BE2C (cell line): ENCODE data around the gene QRICH1.

Experiments
- DNase-seq: peaks from one replicate; pipeline ENCODE4 v3.0.0-alpha.2; 2020
- H3K27me3 ChIP-seq: fragments of 250-450 bp; sonication (Bioruptor Pico); 2 replicates; pipeline ENCODE4 v1.5.1; 2020; ENCODE audit warnings: mild to moderate bottlenecking
- H3K36me3 ChIP-seq: fragments of 250-450 bp; sonication (Bioruptor Pico); 2 replicates; pipeline ENCODE4 v1.5.1; 2020; ENCODE audit warnings: mild to moderate bottlenecking
- H3K4me1 ChIP-seq: fragments of 250-450 bp; sonication (Bioruptor Pico); 2 replicates; pipeline ENCODE4 v1.5.1; 2020
- H3K4me3 ChIP-seq: 2 replicates; pipeline ENCODE4 v1.5.1; 2011; ENCODE audit warnings: low read depth, low read length
- H3K9me3 ChIP-seq: fragments of 250-450 bp; sonication (Bioruptor Pico); 2 replicates; pipeline ENCODE4 v1.5.1; 2020
- TF ChIP-seq, protein P1 (sequence below): IDR thresholded peaks from 2 replicates; pipeline ENCODE4 v1.5.1; 2012; ENCODE audit warnings: mild to moderate bottlenecking, low read depth, low read length

QRICH1 gene

DNA sequence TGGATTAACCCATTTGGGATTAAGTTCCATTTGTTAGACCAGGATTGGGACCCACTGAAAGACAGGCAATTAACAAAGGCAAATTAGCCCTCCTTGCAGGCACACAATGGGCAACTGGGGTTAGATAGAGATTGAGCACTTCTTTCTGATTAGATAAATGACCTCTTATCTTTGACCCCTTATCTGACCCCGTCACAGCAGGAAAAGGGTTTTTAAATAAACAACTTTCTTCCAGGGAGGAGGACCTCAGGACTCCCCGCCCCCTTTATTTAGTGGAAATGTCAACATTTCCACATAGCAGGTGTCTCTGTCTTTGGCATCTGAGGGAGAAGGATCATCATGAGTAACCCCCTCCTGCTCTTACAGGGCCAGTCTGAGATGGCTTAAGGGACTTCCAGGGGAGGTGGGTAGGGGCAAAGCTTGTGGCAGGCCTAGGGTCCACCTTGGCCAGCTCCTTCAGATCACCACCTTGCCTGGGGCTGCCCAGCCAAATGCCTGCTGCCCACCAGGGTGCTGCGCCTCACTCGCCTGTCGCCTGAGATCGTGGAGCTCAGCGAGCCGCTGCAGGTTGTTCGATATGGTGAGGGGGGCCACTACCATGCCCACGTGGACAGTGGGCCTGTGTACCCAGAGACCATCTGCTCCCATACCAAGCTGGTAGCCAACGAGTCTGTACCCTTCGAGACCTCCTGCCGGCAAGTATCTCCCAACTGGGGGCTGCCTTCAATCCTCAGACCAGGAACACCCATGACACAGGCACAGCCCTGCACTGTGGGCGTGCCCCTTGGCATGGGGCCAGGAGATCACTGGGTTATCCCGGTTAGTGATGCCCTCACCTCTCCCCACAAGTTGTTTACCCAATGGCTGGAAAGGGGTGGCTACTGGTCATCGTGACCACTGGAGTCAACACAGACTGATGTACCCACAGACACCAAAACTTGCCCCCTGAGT is 89.2 kb downstream of the QRICH1 start:
- TF ChIP-seq, protein P1, sequence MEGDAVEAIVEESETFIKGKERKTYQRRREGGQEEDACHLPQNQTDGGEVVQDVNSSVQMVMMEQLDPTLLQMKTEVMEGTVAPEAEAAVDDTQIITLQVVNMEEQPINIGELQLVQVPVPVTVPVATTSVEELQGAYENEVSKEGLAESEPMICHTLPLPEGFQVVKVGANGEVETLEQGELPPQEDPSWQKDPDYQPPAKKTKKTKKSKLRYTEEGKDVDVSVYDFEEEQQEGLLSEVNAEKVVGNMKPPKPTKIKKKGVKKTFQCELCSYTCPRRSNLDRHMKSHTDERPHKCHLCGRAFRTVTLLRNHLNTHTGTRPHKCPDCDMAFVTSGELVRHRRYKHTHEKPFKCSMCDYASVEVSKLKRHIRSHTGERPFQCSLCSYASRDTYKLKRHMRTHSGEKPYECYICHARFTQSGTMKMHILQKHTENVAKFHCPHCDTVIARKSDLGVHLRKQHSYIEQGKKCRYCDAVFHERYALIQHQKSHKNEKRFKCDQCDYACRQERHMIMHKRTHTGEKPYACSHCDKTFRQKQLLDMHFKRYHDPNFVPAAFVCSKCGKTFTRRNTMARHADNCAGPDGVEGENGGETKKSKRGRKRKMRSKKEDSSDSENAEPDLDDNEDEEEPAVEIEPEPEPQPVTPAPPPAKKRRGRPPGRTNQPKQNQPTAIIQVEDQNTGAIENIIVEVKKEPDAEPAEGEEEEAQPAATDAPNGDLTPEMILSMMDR = no peak
- Histone ChIP-seq H3K27me3 (no peaks in the 10 kb centered on the region), H3K4me1 (peaks cover 4% of the 10 kb centered on the region; the same call in 1 of the 2 replicates), H3K9me3 (no peaks in the 10 kb centered on the region), H3K36me3 (peaks cover 4% of the 10 kb centered on the region; the same call in 1 of the 2 replicates), H3K4me3 (no peak overlapping the region)
- DNase-seq = no peak

DNA sequence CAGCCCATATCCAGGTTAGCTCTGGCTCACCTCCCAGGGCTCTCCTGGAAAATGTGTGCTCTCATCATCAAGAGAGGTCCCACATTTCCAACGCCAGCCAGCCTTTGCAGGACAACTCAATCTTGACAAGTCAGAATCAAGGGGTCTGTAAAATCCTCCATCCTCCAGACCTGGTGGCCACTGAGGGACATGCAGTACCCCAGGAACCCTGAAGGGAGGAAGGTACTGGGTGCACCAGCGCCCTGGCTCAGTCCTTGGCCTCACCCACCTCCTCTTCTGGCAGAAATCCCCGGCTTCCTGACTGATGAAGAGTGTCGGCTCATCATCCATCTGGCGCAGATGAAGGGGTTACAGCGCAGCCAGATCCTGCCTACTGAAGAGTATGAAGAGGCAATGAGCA is 92.7 kb downstream of the QRICH1 start:
- TF ChIP-seq, protein P1 = no peak

DNA sequence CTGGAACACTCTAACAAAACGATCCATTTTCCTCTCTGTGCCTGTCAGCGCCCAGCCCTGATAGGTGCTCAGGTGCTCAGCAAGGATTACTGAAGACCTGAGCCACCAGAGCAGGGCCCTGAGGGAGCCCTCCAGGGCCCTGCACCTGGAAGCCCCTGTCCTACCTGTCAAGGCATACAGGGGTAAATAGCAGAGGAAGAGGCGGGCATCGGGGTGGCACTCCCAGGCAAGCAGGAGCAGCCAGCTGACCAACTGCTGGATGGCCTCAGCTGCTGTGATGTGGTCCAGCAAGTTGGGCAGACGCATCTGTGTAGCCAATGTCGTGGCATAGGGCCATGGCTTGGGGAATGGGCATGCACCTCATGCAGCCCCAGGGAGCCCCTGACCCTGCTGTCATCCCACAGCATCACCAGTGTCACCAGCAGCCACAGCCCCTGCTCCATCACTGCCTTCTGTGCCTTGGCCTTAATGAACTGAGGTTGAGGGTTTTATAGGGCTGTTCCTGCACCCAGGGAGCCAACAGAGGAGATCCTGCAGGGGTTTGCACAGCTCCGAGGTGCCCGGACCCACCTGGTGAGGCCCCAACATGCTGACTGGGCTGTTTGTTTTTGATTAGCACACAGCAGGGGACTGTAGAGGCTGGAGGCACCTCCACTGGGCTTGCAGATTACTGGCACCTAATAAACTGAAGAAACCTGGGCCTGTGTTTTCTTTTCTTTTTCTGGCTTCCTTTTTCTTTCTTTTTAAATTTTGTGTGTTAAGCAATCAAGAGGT is 94.6 kb downstream of the QRICH1 start:
- Histone ChIP-seq H3K4me3 (no peak overlapping the region), H3K36me3 (no peaks in the 10 kb centered on the region), H3K27me3 (no peaks in the 10 kb centered on the region), H3K4me1 (peaks cover 15% of the 10 kb centered on the region), H3K9me3 (no peaks in the 10 kb centered on the region)
- no peak for DNase-seq
- TF ChIP-seq, protein P1 = no peak

More for the DNA sequence above, 92.7 kb downstream of the QRICH1 start:
- H3K4me1 ChIP-seq = peaks cover 15% of the 10 kb centered on the region
- no peaks in the 10 kb centered on the region for H3K27me3 ChIP-seq
- no peak overlapping the region for H3K4me3 ChIP-seq
- H3K9me3 ChIP-seq = no peaks in the 10 kb centered on the region
- DNase-seq = no peak
- H3K36me3 ChIP-seq = no peaks in the 10 kb centered on the region

DNA sequence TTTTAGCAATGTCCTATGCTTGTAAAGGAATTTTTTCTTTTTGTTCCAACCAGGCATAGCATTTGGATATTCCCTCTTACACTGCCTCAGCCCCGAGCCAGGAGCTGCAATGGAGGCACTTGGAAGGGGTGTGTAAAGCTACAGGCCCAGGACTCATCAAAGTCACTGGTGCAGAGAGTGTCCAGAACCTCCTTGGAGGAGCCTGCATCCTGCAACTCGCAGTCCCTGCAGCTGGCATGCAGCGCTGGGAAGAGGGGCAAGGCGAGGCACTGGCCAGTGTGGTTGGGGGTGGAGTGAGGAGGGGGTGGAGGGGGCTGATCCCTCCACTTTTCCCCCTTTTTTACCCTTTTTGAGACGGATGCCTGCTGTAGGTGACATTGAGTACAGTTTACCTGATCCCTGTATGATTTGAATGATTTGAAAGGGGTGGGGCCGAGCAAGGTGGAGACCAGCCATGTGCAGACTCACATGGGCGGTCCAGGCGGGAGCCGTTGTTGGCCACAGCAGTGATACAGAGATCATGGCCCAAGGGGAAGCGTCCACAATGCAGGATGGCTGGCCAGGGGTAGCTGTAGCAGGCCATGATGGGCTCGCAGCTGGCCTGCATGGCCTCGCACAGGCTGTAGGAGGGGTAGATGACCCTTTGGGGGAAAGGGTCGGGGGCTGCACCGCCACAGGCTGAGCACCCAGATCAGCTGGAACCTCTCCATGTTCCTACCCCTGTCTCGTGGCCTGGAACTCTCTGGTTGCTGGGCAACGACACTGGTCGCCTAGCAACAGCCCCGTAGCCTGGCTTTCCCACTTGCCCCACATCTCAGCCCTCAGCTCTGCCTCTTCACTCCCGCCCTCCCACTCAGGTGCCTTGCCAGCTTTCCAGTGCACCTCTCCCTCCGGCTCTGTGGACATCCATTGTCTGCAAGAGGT is 95.9 kb downstream of the QRICH1 start:
- Histone ChIP-seq H3K36me3 (no peaks in the 10 kb centered on the region), H3K4me1 (peaks cover 15% of the 10 kb centered on the region), H3K27me3 (no peaks in the 10 kb centered on the region), H3K4me3 (peak overlapping the region; percentile 29; the same call in 1 of the 2 replicates), H3K9me3 (no peaks in the 10 kb centered on the region)
- peak; percentile 82 for DNase-seq
- TF ChIP-seq, protein P1 = no peak

DNA sequence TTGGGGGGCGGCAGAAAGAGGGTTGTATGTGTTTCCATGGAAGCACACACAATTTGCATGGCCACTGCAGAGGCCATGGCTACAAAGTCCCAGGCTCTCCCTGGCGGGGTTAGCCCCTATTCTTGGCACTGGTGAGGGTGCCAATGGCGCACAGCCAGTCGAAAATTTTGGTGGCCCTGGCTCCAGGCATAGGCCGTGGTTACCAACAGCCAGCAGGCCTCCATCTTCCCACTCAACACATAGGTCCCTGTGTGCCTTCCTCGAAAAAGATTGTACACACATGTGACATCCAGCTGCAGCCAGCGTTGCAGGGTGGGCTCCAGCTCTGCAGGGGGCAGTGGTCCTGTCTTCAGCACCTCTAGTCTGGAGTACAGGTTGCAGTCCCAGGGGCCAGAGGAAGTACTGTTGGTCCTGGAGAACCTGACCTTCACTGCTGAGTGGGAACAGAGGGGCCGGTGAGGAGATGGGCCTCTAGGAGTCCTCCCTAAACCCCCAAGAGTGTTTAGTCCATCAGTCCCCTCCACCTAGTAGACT is 96.7 kb downstream of the QRICH1 start:
- Histone ChIP-seq H3K4me1 (peaks cover 15% of the 10 kb centered on the region), H3K36me3 (no peaks in the 10 kb centered on the region), H3K9me3 (no peaks in the 10 kb centered on the region), H3K4me3 (no peak overlapping the region), H3K27me3 (no peaks in the 10 kb centered on the region)
- TF ChIP-seq, protein P1 = peak; percentile 27; the same call in 1 of the 2 replicates
- no peak for DNase-seq
